DMS153 treated with DMSO at 0.1 percent for 48 hours (cell line): ENCODE results near the gene SUPT3H.

Experiments used
- DNase-seq: peaks from one replicate; lab custom pipeline; 2025; ENCODE audit not compliant: unreplicated experiment; lab: John Stamatoyannopoulos, UW

The SUPT3H gene

DNA sequence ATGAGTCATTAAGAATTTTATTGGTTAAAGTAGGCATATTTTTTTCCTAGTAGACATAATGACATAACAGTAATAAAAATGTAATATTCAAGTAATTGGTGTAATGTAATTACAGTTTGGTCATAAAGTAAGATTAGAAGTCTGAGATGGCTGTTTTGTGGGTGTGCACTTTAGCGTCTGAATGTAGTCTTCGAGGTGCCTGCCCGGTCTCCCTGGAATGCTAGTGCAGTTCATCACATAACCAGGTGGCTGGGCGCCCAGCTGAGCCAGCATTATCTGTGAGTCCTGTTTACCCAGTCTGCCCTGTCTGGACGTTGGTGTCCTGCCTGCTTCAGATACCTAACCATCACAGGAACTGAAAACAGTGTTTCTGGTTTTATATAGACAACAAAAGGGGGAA is 571.1 kb downstream of the SUPT3H start:
- no peak for DNase-seq

DNA sequence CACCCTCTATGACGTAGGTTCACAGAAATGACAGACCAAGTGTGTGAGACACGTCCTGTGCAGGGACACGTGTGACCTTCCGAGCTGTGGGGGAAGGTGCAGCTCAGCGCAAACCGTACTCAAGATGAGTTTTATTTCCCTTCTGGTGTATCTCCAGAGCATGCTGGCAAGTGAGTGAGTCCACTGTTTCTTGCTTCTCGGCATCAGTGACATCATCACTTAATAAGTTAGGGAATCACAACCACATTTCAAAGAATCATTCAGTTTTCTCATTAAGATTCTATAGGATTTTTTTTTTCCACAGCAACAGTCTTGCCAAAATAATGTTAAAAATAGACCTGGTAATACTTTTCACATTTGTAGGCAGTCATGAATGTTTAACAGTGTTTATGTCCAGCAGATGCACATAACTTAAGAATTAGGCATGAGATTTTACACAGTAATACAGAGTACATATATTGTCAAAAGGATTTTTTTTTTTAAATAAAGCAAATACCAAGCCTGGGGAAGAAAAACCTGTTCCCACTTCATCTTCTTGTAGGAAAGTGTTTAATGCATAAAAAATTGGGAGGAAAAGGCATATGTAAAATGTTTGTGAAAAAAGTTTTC is 572.4 kb downstream of the SUPT3H start:
- no peak for DNase-seq

- DNase-seq = no peak
Measured at GRCh38 chr6:44804546-44805159, 573.1 kb downstream of the SUPT3H start.

GRCh38 chr6:44804016-44804415 is 573.7 kb downstream of the SUPT3H start:
- no peak for DNase-seq

DNA sequence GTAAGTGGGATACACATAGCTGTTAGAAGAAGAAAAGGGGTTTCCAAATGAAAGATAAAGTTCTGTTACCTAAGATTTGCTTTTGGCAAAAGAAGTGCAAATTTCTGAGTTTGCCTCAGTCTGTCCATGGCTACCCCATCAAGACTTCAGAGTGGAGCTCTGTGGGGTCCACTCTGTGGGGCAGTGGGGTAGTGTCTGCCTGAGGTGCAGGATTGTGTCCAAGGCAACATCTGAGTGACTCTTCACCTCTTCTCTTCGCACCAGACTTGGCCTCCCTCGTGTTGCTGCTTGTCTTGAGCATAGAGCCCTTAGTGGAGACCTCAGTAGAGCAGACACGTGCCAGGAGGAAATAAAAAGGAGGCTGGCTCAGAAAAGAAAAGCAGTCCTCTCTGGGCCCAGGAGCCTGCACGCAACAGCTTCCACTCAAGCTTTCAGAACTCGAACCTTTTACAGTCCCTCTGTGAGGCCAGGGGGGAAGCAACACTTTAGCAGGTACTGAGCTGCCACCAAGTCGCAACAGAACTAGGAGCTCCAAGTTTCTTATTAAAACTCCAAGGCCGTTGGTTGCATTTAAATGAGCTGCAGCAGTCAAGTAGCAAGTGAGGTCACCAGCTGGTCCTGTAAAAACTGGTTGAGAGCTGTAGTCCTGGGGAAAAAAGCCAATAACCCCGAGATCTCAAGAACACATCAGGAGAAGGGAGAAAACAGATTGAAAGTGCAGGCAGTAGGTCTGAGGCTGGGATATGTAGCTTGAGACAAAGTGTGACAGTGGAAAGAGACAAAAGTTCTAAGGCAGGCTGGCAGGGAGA is 576.7 kb downstream of the SUPT3H start:
- DNase-seq = no peak

DNA sequence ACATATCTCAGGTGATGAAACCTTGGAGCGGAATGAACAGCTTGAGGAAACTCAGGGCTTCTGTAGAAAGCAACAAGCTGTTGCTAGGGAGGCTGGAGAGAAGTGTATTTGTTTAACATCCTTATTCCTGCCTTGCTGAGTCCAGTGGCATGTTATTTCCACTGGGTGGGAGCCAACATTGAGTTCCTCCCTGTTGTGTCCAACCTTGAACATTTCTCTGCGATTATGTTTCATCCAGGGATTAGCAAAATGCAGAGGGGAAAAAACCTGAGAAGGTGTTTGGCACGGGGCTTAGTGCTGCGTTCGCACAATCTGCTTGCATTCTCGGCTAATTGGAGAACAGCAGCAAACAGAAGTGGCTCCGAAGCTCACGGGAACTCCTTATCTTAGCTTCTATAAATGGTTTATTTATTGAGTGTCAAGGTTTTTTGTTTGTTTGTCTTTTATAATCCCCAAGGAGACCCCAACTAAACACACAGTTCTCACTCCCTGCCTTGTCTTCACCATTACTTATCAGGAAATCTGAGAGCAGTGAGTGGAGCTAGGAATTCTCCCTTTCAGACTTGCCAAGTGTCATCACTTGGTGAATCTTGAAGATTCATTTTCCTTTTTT is 577.5 kb downstream of the SUPT3H start:
- DNase-seq = peak; percentile 26

GRCh38 chr6:44797746-44798145 is 580.0 kb downstream of the SUPT3H start:
- no peak for DNase-seq

DNA sequence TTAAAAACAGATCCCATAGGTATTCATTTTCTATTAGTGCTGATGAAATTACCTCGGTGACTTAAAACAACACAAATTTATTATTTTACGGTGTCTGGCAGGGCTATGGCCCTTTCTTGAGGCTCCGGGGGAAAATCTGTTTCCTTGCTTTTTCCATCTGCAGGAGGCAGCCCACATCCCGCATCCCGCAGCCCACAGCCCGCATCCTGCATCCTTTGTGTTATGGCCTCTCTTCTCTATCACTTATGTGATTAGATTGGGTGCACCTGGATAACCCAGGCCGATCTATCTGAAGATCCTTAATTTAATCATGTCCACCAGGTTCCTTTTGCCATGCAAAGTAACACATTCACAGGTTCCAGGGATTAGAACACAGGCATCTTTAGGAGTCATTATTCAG is 582.4 kb downstream of the SUPT3H start:
- DNase-seq = no peak

- DNase-seq = no peak
Measured at GRCh38 chr6:44789806-44790205, 587.9 kb downstream of the SUPT3H start.

DNA sequence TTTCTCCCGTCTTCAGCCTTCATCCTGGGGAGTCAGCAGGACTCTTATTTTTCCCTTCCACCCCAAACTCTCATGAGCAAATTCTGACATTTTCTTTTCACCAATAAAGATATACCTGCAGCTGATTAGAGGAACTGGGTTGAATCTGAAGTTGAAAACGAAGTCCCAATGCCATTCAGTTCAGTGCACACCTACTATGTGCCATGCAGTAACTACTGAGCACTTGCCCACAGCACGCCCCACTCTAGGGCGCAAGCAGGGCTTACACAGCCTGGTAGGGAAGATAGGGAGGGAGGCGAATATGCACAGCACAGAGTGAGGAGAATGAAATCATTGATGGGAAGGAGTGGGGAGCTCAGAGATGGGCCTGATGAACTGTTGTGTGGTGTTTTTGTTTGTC is 588.7 kb downstream of the SUPT3H start:
- DNase-seq = no peak

- DNase-seq = no peak
Measured at GRCh38 chr6:44788387-44788981, 589.2 kb downstream of the SUPT3H start.

GRCh38 chr6:44787254-44787834 is 590.4 kb downstream of the SUPT3H start:
- DNase-seq = no peak

DNA sequence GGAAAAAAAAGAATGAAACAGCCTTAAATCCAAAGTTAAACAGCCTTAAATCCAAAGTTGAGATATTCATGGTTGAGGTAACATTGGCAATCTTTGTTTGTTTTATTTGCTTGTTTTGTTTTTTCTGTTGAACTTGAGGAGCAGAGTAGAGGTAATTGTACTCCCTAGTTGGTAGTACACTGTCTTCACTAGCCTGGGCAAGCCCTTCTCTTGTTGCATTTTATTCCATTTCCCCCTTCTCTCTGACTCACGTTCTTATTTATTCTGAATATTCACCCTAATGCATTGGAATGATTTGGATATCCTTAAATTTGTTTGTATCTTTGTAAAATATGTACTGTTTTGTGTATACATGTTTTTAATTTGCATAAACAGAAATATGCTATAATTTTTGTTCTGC is 592.6 kb downstream of the SUPT3H start:
- no peak for DNase-seq

- DNase-seq = no peak
Measured at GRCh38 chr6:44784195-44784594, 593.5 kb downstream of the SUPT3H start.

GRCh38 chr6:44782892-44783291 is 594.8 kb downstream of the SUPT3H start:
- no peak for DNase-seq

DNA sequence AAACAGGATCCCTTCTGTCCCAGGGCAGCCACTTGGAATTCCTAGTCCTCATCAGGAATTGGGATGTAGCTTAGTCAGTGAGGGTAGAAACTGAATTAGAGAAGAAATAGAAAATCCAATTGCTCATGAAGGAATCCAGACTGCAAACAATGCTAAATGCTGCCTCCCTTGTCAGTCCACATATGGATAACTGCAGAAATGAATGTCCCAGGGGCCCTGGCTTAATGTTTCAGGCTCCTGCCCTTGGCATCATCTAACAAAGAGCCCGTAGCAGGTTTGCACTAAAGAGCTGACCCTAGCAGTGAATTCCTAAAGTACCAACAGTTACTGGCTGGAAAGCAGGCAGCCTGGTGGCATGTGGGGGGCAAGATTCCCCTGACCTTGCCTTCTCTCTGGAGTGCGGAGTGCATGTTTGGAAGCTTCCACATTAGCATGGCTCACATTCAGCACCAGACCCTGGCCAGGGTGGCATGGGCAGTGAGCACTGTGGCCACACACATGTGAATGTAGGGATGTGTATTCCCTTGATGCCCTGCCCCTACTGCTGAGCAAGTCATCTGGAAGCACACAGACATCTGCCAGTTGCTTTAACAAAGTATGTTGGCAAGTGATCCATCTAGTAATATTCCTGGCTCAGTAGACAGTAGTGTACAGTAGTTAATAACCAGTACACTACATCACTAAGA is 595.7 kb downstream of the SUPT3H start:
- no peak for DNase-seq

GRCh38 chr6:44780161-44780560 is 597.6 kb downstream of the SUPT3H start:
- no peak for DNase-seq

DNA sequence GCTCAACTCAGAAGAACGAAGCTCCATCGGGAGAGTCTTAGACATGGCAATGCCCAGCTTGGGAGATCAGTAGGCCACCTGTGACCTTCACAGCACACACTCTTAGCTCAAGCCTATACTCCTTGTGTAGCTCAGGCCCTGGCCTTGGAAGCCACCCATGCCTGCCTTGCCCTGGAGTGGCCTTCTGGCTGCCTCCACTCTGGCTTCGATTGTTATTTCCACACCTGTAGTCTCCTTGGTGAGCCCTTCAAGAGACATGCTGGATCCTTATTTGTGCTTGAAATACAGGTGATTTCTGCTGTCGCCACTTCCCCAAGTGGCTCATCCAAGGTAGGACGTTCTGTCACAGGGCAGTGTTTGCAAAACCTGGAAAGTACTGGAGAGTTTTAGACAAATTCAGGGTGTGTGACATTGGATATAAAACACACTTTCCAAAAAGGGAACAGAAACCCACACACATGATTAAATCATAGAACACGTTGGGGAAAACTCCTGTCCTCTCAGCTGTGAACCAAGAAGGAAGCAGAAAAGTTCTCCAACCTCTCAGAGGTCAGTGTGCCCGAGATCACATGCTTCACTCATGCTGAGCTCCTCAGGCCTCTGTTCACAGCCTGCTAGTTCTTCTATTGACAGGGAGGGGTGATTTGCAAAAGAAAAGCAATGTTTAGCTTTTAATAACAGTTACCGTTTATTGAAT is 598.5 kb downstream of the SUPT3H start:
- no peak for DNase-seq
